A172 (cell line): ENCODE data around the gene HCAR1. TPM values are rescaled to one million over a fixed set of nuclear protein-coding genes. Genes with fewer than 3 reads are reported as not detected.
"Not testable (repeated sequence)": the region's sequence is repeated elsewhere in the genome, so short reads cannot be mapped to it uniquely, and the experiment has no call there.

Experiments used
- DNase-seq: peaks from one replicate; pipeline ENCODE4 v3.0.0-alpha.2; 2015; ENCODE audit warnings: low spot score
- total RNA-seq: library from RNA; depleted of rRNA; stranded (reverse); fragments of >200 nt; shearing (Covaris generic); gene quantifications from 2 replicates; pipeline ENCODE4 v1.2.3, GENCODE V29; 2014; rRNA removed

HCAR1 gene, protein sequence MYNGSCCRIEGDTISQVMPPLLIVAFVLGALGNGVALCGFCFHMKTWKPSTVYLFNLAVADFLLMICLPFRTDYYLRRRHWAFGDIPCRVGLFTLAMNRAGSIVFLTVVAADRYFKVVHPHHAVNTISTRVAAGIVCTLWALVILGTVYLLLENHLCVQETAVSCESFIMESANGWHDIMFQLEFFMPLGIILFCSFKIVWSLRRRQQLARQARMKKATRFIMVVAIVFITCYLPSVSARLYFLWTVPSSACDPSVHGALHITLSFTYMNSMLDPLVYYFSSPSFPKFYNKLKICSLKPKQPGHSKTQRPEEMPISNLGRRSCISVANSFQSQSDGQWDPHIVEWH
- not detected in 2 replicates for total RNA-seq

GRCh38 chr12:122730215-122731014 is at the start of gene HCAR1:
TSS of gene HCAR1 (minus strand) at chr12:122730844. CDS start at chr12:122730339, 505 bp downstream.
- DNase-seq = no peak

DNA sequence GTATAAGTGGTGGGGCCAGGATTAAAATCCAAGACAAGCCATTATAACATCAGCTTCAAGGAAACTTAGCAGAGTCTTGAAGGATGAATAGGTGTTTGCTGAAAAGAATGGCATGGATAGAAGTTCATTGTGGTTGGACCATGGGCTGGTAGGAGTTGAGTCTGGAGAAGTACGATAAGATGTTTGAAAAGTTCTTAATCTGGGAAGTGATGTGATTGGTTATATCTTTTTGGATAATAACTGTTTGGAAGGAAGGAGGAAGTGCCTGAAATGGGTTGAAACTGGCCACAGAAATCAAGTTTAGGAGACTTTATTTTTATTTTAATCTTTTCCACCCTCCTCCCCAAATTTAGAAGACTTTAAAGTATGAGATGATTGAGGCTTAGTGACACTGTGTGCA is 26.9 kb upstream of the HCAR1 start:
- DNase-seq = no peak

DNA sequence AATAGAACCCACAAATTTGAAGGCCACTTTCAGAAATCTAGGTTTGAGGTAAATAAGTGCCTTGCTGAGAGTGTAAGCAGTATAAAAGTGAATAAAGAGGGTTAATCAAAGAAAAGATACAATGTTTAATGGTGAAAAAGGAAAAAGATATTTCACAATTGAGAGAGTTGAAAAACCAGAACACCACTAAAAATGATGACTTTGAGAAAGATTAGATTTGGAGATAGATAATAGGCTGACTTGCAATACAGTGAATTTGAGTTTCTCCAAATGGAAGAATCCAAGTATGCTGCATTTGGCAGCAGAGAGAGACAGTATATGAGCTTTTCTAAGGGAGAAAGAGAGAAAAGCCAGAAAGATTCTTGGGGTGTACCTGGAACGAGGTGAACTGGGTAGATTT is 24.1 kb upstream of the HCAR1 start:
- DNase-seq = no peak

DNA sequence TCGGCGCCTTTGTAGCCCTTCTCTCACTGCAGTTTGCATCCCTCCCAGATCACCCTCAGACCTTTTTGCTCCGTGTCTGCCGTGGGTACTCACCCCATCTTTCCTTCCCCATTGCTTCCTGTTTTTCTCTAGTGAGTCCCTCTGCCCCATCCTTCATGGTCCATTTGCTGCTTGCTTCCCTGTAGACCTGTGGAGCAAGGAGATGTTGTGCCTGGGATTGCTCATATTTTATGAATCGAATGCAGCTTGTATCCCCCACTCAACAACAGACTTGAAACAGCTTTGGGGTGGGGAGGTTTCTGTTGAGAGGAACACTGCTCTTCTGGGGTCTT is 22.6 kb upstream of the HCAR1 start:
- no peak for DNase-seq

- peak; percentile 96 for DNase-seq
These were observed 22.0 kb upstream of the HCAR1 start, which contains the start of gene DENR for GRCh38 chr12:122752464-122753318. TSS of gene DENR (plus strand) at chr12:122752824. CDS start at chr12:122753702, 878 bp downstream.

DNA sequence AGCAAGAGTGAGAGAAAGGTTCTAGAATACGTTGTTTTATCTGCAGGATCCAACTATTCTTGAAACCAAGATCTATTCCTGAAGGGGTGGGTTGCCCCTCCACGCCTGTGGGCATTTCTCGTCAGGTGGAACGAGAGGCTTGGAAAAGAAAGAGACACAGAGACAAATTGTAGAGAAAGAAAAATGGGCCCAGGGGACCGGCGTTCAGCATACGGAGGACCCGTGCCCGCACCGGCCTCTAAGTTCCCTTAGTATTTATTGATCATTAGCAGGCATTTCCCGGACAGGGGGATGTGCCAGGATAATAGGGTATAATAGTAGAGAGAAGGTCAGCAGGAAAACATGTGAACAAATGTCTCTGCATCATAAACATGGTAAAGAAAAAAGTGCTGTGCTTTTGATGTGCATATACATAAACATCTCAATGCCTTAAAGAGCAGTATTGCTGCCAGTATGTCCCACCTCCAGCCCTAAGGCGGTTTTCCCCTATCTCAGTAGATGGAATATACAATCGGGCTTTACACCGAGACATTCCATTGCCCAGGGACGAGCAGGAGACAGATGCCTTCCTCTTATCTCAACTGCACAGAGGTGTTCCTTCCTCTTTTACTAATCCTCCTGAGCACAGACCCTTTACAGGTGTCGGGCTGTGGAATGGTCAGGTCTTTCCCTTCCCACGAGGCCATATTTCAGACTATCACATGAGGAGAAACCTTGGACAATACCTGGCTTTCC is 20.3 kb upstream of the HCAR1 start:
- not testable (repeated sequence) for DNase-seq

DNA sequence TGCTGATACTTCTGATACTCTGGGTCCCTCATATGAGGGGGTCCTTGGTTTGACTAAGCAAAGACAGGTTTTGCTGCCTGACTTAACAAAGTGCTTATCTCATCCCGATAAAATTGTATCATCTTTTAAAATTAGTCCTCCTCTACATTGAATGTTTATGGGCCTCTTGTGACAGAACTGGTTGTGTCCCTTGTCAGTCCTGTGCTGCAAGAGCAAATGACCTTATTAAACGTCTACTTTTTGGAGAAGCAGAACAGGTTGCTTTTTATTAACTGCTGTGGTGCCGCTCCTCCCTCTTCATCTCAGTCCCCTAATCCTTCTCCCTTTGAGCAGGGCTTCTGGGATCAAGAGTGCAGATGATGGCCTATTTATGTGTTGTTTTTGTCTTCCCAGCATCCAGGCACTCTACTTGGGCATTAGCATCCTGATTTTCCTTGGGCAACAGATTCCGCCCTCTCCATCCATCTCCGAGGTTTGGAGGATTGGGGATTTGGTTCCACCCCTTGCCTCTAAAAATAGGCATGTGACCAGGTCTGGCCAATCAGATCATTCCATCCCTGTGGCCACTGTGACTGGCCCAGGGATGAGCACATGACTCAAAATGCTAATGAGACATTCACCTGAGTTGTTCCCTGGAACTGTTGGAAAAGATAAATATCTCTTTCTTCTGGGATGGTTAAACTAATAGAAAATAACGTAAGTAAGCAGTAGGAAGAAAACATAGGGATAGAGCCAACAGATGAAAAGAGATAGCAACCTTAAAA is 19.1 kb upstream of the HCAR1 start:
- peak; percentile 16 for DNase-seq

DNA sequence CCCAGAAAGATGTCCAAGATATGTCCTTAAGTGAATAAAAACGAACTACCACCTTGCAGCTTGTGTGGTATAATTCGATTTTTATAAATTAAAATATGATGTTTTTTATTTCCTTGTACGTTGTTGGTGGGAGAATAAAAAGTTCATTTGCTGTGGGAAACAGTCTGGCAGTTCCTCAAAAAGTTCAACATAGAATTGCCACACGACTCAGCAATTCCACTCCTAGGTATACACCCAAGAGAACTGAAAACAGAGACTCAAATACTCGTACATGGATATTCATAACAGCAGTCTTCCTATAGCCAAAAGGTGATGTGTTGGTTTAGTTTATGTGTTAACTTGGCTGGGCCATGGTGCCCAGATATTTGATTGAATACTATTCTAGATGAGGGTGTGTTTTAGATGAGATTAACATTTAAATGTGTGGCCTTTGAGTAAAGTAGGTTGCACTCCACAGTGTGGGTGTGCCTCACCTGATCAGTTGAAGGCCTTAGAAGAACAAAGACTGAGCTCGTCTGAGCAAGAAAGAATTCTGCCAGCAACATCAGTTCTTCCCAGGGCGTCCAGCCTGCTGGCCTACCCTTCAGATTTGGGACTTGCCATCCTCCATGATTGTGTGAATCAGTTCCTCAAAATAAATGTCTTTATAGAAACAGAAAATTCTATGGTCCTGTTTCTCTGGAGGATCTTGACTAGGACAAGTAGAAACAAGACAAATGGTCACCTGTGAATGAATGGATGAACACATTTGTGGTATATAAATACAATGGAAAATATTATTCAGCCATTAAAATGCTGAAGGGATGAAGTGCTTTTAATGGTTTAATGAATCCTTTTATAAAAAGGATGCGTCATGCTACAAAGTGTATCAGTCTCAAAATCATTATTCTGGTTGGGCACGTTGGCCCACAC is 16.8 kb upstream of the HCAR1 start:
- DNase-seq = no peak

DNA sequence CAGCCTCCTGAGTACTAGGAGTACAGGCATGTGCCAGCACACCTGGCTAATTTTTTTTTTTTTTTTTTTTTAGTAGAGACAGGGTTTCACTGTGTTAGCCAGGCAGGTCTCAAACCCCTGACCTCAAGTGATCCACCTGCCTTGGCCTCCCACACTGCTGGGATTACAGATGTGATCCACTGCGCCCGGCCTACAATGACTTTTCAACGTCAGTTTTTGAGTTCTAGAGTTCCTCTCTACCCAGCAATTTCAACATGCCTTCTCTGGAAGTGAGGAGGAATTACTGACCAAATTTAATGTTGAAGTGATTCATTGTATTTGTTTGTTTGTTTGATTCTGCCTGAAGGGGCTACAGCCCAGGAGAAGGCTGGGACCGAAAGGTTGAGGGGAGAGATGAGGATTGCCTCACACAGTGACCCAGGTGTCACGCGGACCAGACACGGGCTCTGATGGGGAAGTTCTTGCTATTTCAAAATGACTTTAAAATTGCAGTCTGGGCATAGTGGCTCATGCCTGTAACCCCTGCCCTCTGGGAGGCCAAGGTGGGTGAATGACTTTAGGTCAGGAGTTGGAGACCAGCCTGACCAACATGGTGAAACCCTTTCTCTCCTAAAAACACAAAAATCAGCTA is 13.4 kb upstream of the HCAR1 start:
- DNase-seq = no peak

DNA sequence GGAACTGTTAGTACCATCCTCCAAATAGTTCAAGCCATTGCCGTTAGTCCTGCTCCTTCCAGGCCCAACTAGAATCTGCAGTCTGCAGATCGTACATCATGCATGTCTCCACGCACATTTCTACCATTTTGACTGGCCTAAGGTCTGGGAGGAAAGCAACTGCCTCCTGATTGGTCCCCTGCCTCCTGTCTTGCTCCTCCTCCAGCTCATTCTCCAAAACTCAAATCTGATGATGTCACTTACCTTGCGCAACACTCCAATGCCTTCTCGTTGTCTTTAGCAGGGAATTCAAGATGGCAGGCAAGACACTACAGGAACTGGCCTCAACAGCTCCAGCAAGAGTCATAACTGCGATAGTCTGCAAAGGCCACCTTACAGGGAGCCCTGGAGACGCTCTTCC is 9.7 kb upstream of the HCAR1 start:
- peak; percentile 14 for DNase-seq

DNA sequence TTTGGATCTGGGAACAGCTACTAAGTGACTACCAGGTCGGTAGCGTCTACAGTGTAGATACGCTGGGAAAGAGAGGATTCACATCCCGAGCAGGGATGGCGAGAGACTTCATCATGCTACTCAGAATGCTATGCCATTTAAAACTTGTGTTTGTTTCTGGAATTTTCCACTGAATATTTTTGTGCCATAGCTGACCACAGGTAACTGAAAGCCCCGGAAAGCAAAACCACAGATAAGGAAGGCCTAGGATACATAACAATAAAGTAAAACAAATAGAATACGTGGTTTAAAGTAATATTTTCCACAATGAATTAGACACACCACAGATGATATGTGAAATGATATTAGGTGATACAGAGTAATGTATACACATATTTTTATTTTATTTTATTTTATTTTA is 7.9 kb upstream of the HCAR1 start:
- peak; percentile 18 for DNase-seq

GRCh38 chr12:122732611-122733010 is 2.0 kb upstream of the HCAR1 start:
- no peak for DNase-seq

- no peak for DNase-seq
These were observed 1.5 kb upstream of the HCAR1 start for GRCh38 chr12:122732170-122732569.

DNA sequence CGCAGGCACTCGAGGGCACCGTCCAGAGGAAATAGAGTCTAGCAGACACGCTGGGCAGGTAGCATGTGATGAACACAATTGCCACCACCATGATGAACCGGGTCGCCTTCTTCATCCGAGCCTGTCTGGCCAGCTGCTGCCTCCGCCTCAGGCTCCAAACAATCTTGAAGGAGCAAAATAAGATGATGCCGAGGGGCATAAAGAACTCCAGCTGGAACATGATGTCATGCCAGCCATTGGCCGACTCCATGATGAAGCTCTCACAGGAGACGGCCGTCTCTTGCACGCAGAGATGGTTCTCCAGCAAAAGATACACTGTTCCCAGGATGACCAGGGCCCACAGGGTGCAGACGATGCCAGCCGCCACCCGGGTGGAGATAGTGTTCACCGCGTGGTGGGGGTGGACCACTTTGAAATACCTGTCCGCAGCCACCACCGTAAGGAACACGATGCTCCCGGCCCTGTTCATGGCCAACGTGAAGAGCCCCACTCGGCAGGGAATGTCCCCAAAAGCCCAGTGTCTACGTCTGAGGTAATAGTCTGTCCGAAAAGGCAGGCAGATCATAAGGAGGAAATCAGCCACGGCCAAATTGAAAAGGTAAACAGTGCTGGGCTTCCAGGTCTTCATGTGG is 945 bp downstream of the HCAR1 start:
- no peak for DNase-seq

DNA sequence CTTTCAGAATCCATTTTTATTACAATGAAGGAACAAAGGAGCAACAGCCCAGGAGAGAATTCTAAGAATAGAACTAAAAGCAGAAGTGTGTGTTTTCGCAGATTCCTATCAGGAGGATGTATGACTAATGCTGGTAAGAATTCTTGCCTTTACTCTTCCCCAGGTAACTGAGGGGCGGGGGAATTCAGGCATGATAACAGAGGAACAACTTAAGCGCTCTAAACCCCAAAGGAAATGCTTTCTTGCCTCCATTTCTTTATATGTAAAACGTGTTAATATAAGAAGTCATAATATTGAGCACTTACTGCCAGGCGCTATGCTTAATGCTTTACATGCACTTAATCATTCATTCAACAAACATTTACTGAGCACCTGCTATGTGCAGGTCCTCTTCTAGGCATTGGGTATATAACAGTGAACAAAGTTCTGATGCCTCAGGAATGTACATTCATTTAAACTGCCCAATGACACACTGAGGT is 4.5 kb downstream of the HCAR1 start:
- peak; percentile 66 for DNase-seq

GRCh38 chr12:122725452-122726079 is 5.1 kb downstream of the HCAR1 start:
- no peak for DNase-seq

- DNase-seq = no peak
These were observed 5.9 kb downstream of the HCAR1 start for GRCh38 chr12:122724641-122725243.

DNA sequence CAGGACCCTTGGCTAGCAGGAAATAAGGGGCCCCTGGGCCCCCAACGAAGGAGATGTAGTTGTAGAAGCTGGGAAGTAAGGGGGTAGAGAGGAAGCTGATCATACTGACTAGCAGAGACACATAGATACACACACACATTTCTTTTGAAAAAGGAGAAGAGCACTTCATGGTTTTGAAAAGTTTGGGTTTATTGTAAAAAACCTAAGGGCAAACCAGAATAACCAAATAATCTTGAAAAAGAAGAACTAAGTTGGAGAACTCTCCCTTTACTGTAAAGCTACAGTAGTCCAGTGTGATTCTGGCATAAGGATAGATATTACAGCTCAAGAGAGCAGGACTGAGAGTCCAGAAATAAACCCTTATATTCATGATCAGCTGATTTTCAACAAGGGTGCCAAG is 8.3 kb downstream of the HCAR1 start:
- no peak for DNase-seq
